ENCODE results near the gene LAMB3.

DNA sequence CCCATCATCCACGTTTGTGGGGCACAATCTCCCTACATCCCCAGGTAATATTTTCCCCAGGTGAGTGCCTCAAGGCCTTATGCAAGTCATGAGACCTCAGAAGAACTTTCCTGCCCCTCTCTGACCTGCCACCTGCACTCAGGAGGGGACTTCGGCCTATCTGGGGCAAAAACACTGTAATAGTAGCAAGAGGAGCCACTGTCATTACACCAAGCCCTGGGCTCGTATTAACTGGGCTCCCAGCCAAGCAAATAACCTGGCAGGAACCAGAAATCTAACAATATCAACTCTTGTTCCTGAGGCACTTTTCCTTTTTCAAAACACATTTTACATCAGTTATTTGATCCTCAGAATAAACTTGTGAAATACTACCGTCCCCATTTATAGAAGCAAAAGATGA, 30.9 kb downstream of the LAMB3 start:
- TF ChIP-seq, protein P1, sequence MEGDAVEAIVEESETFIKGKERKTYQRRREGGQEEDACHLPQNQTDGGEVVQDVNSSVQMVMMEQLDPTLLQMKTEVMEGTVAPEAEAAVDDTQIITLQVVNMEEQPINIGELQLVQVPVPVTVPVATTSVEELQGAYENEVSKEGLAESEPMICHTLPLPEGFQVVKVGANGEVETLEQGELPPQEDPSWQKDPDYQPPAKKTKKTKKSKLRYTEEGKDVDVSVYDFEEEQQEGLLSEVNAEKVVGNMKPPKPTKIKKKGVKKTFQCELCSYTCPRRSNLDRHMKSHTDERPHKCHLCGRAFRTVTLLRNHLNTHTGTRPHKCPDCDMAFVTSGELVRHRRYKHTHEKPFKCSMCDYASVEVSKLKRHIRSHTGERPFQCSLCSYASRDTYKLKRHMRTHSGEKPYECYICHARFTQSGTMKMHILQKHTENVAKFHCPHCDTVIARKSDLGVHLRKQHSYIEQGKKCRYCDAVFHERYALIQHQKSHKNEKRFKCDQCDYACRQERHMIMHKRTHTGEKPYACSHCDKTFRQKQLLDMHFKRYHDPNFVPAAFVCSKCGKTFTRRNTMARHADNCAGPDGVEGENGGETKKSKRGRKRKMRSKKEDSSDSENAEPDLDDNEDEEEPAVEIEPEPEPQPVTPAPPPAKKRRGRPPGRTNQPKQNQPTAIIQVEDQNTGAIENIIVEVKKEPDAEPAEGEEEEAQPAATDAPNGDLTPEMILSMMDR (IDR thresholded peaks at IDR 0.05), result no peak
- TF ChIP-seq EZH2 (IDR thresholded peaks at IDR 0.05; ENCODE audit: borderline replicate concordance, insufficient read depth, low read depth, low read length, poor library complexity, severe bottlenecking), result no peak
